Measurements from ENCODE around the gene DEFB119. TPM values are rescaled to one million over a fixed set of nuclear protein-coding genes. Genes with fewer than 3 reads are reported as not detected.

Gene DEFB119
- total RNA-seq, 2 donors from 2014 or later = not detected

DNA sequence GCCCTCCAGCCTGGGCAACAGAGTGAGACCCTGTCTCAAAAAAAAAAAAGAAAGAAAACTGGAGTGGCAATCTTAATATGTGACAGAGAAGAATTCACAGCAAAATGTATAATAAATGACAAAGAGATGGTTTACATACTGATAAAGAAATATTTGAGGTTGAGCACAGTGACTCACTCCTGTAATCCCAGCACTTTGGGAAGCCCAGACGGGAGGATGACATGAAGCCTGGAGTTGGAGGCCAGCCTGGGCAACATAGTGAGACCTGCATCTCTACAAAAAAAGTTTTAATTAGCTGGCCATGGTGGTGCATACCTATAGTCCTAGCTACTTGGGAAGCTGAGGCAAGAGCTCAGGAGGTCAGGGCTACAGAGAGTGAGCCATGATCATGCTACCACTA is 34.4 kb downstream of the DEFB119 start:
- H3K27me3 ChIP-seq = no peaks in the 10 kb centered on the region
- DNase-seq (no peak), ATAC-seq (no peak)
- WGBS, 2 donors = 13 to 44% methylated on average over 1 of the region's 1 CpG
- TF ChIP-seq, protein P1, sequence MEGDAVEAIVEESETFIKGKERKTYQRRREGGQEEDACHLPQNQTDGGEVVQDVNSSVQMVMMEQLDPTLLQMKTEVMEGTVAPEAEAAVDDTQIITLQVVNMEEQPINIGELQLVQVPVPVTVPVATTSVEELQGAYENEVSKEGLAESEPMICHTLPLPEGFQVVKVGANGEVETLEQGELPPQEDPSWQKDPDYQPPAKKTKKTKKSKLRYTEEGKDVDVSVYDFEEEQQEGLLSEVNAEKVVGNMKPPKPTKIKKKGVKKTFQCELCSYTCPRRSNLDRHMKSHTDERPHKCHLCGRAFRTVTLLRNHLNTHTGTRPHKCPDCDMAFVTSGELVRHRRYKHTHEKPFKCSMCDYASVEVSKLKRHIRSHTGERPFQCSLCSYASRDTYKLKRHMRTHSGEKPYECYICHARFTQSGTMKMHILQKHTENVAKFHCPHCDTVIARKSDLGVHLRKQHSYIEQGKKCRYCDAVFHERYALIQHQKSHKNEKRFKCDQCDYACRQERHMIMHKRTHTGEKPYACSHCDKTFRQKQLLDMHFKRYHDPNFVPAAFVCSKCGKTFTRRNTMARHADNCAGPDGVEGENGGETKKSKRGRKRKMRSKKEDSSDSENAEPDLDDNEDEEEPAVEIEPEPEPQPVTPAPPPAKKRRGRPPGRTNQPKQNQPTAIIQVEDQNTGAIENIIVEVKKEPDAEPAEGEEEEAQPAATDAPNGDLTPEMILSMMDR (IDR thresholded peaks at IDR 0.05) = no peak
- TF ChIP-seq POLR2A (IDR thresholded peaks at IDR 0.05) = no peak
- no peaks in the 10 kb centered on the region for H3K4me1 ChIP-seq
- intact Hi-C loops (cut with DNase I) = no loop called here
- no peak overlapping the region for H3K4me3 ChIP-seq
- H3K9me3 ChIP-seq = no peaks in the 10 kb centered on the region
- H3K27ac ChIP-seq = no peak overlapping the region
- no peaks in the 10 kb centered on the region for H3K36me3 ChIP-seq (replicated peaks in 1 of 2; ENCODE audit: insufficient read depth in 1 of 2, low read depth in 2 of 2)

DNA sequence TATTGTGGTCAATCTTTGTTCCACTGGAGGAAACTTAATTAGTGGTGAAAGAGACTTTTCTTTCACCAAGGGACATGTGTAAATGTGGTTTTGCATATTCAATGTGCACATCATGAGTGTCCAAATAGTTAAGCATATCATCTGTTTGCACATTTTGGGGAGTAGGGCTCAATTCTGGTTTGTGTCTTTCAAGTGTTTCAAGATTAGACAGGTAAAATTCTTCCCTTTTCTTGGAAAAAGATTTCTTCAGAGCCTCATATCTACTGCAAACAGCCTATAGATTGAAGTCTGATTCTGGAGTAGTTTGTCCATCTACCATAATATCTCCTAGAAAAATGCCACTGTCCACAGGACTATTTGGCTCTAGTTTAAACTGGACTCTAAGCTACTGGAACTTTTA is 48.9 kb downstream of the DEFB119 start:
- H3K4me1 ChIP-seq = no peaks in the 10 kb centered on the region
- TF ChIP-seq, protein P1 (IDR thresholded peaks at IDR 0.05) = no peak
- TF ChIP-seq POLR2A (IDR thresholded peaks at IDR 0.05) = no peak
- intact Hi-C loops (cut with DNase I) = no loop called here
- H3K36me3 ChIP-seq (replicated peaks in 1 of 2; ENCODE audit: insufficient read depth in 1 of 2, low read depth in 2 of 2) = no peaks in the 10 kb centered on the region
- no peak overlapping the region for H3K27ac ChIP-seq
- ATAC-seq (no peak), DNase-seq (no peak)
- no peak overlapping the region for H3K4me3 ChIP-seq
- no peaks in the 10 kb centered on the region for H3K27me3 ChIP-seq
- H3K9me3 ChIP-seq = no peaks in the 10 kb centered on the region

DNA sequence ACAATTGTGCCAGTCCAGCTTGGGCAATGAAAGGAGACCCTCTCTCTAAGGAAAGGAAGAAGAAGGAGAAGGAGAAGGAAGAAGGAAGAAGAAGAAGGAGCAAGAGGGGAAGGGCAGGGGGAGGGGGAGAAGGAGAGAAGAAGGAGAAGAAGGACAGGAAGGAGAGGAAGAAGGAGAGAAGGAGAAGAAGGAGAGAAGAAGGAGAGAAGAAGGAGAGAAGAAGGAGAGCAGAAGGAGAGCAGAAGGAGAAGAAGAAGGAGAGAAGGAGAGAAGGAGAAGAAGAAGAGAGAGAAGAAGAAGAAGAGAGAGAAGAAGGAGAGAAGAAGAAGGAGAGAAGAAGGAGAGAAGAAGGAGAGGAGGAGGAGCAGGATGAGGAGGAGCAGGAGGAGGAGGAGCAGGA is 59.5 kb downstream of the DEFB119 start:
- DNase-seq (no peak), ATAC-seq (no peak)
- H3K36me3 ChIP-seq (replicated peaks in 1 of 2; ENCODE audit: insufficient read depth in 1 of 2, low read depth in 2 of 2) = no peaks in the 10 kb centered on the region
- no peak for TF ChIP-seq POLR2A (IDR thresholded peaks at IDR 0.05)
- TF ChIP-seq, protein P1 (IDR thresholded peaks at IDR 0.05) = no peak
- no peak overlapping the region for H3K4me3 ChIP-seq
- no peaks in the 10 kb centered on the region for H3K9me3 ChIP-seq
- intact Hi-C loops (cut with DNase I) = no loop called here
- H3K4me1 ChIP-seq = no peaks in the 10 kb centered on the region
- H3K27ac ChIP-seq = no peak overlapping the region
- no peaks in the 10 kb centered on the region for H3K27me3 ChIP-seq

Small RNA genes within 50 kb of the gene (small RNA-seq; reads per million reads assigned to genes)
- gene DEFB117 (not detected), gene RF00561 (not detected), gene RNA5SP480 (not detected)

Other genes with a start within 250 kb of the DEFB119 start
- not detected for gene DEFB115, start 132.9 kb downstream of the DEFB119 start, total RNA-seq
- not detected for gene DEFB116, start 82.0 kb downstream of the DEFB119 start, total RNA-seq
- not detected for gene DEFB118, start 22.0 kb downstream of the DEFB119 start, total RNA-seq
- gene DEFB121, start 15.6 kb upstream of the DEFB119 start, total RNA-seq = not detected
- gene DEFB123, start 50.0 kb upstream of the DEFB119 start, total RNA-seq = not detected
- gene DEFB124, start 84.5 kb upstream of the DEFB119 start, total RNA-seq = not detected
- gene REM1, start 84.7 kb upstream of the DEFB119 start, total RNA-seq = 1 to 10 TPM in 1 of 2 donors, under 1 TPM in 1; 0.66 to 1.0 TPM
- gene HM13, start 123.9 kb upstream of the DEFB119 start, total RNA-seq = 10 to 100 TPM; 73.2 to 79.4 TPM
- 100 to 1,000 TPM; 169 to 245 TPM for gene ID1, start 214.7 kb upstream of the DEFB119 start, total RNA-seq
- gene COX4I2, start 247.3 kb upstream of the DEFB119 start, total RNA-seq = not detected

Data from body of pancreas (tissue), 4 donors.